ENCODE measurements around the gene SBNO1.

SBNO1 gene

DNA sequence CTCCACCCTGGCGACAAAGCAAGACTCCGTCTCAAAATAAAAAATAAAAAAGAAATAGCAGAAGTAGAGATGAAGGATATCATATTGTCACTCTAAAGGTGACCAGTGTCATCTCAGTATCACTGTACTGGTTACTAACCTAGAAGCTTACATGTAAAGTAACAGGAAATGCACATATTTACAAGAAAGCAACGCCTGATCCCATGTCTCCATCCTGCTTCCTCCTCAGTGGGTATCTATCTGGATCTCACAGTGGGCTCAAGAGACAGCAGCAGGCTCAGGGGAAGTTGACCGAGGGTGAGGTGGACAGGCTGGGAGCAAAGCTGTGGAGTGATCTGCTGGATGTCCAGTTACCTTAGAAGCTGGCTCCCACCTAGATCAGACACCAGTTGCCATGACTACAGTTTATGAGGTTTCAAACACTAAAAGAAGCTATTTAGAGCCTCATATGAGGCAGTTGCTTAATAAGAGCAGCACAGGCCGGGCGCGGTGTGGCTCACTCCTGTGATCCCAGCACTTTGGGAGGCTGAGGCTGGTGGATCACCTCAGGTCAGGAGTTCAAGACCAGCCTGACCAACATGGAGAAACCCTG is 120.9 kb downstream of the SBNO1 start:
- DNase-seq: no peak

DNA sequence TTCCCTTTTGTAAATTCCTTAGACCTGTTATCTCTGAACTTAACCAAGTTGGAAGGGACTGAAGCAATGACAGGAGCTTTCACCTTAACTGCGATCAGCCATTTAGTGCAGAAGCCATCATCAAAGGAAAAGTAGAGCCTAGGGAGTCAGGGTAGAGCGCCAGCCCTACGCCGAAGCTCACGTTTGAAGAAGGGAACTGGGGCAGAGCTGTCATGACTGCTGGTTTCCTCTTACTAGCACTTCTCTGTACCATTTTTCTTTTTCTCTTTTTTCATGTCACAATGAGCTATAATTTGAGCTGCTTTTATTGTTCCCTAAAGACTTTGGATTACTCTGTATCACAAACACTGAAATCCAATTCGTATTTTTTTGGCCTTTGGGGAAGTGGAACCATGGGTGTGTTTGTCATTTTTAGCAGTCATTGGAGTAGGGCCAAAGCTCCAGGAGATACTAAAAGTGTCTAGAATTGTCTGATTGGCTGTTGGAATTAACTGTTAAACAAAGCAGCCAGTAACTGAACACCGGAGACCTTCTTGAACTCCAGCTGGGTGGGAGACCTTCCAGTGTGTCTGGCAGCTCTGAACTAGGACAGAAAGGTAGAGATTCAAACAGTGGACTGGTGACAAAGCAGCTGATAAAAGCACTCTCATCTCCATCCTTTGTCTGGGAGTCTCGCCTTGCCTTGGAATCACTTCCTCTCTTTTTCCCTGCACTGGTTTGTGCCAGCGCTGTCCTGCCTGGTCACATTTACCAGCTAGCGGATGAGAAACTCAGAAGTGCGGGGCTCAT is 122.3 kb downstream of the SBNO1 start:
- no peak for DNase-seq

Measured in SW 1271 (cell line).